SK-MEL-5 (cell line): Measurements from ENCODE around the gene ATXN7. TPM values are rescaled to one million over a fixed set of nuclear protein-coding genes. Genes with fewer than 3 reads are reported as not detected.
A peak's percentile ranks its signal among the peaks of the same experiment; 100 is the strongest.

Source experiments
- DNase-seq: peaks from one replicate; pipeline ENCODE4 v3.0.0-alpha.2; 2016; ENCODE audit warnings: low read depth, low spot score
- in situ Hi-C: cut with HindIII; loops from 2 replicates; pipeline ENCODE4 v1.10.0; 2016; ENCODE audit warnings: low sequenced_read_pairs, high pct_unique_total_duplicates, low pct_unique_long_range_greater_than_20kb
- total RNA-seq: library from RNA; depleted of rRNA; stranded (reverse); fragments of >200 nt; shearing (Covaris generic); gene quantifications from 2 replicates; pipeline ENCODE4 v1.2.3, GENCODE V29; 2014

ATXN7 gene
- total RNA-seq, 1 experiment from 2014 or later: 5.8 TPM

GRCh38 chr3:63947594-63947993, 83.9 kb downstream of the ATXN7 start:
- in situ Hi-C loops: no loop called here
- no peak for DNase-seq

DNA sequence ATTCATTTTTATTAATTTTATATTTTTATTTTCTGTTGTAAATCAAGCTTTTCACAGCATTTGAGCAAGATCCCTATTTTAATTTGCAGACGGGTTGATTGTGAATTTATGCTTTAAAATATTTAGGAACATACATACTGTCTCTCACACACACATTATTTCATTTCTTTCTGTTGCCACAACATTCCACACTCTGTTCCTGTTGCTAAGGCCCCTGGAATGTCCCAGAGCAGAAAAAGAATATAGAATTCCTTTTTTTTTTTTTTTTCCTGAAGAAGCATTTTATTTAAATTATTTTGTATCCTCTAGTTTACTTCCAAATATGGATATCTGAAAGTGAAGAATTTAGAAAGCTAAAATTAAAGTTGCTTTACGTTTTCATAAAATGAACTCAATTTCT, 85.3 kb downstream of the ATXN7 start:
- in situ Hi-C loops: no loop called here
- no peak for DNase-seq

DNA sequence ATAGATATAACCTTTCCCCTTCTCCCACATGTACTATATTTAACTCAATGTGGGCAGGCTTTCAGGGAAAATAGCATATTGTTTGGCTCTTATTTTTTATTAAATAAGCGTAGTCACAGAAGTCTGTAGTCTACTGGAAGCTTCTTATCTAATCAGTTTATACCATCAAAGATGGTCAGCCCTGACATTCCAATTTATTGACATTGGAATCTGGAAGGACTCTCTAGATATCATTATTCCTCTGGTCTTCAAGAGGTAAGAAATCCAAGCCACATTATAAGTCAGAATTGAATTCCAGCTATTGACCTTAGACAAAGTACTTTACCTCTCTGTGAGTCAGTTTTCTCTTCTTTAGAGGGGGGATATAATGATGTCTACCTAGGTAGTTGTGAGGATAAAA, 87.0 kb downstream of the ATXN7 start:
- in situ Hi-C loops: no loop called here
- DNase-seq: no peak

GRCh38 chr3:63951492-63952247, 88.0 kb downstream of the ATXN7 start:
- DNase-seq: no peak
- in situ Hi-C loops: no loop called here

GRCh38 chr3:63952248-63952594, 88.6 kb downstream of the ATXN7 start:
- in situ Hi-C loops: no loop called here

GRCh38 chr3:63954182-63954581, 90.5 kb downstream of the ATXN7 start:
- DNase-seq: no peak
- in situ Hi-C loops: no loop called here

More at GRCh38 chr3:63952248-63952594, 88.6 kb downstream of the ATXN7 start:
- DNase-seq: no peak

DNA sequence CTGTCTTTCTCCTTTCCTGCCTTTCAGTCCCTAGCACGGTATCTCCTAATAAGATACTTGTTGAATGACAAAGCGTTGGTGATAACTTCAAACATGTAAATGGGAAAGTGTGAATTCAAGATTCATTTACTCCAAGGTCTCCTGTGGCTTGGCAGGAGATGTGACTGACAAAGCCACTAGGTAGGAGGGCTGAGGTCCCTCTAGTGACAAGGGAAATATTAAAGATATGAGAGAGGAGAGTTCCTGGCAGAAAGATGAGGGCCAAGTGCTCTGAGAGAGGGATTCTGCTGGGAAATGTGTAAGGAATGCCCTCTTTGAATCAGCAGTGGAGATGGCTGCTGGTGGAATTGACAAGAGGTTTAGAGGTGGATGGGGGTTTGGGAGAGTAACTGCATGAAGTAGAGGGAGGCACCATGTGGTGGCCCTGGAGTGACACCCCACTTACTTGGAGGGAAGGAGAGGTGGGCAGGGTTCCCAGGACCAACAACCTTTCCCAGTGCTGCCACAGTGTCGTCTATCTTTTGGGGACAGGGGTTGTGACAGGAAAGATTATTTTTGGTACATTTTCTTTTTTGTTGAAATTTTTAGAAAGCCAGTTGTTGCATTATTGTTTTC, 91.5 kb downstream of the ATXN7 start:
- no peak for DNase-seq
- in situ Hi-C loops: no loop called here

GRCh38 chr3:63955830-63956545, 92.3 kb downstream of the ATXN7 start:
- no peak for DNase-seq
- in situ Hi-C loops: no loop called here

DNA sequence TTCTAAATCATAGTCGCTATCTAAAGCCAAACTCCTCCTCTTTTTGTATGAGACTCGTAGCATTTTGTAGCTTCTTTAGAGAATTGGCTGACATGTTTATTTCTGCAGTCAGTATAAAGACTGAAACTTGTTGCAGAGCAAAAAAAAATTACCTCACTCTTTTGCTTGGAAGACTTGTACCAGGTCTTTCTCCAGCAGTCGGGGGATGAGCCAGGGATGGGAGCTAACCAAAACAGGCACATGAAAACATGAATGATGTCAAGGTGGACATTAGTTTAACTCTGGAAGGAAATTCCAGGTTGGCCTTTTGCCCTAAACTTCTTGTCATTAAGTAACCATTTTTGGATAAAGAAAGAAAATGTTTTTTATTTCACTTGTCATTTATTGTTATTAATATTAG, 95.5 kb downstream of the ATXN7 start:
- in situ Hi-C loops: no loop called here

DNA sequence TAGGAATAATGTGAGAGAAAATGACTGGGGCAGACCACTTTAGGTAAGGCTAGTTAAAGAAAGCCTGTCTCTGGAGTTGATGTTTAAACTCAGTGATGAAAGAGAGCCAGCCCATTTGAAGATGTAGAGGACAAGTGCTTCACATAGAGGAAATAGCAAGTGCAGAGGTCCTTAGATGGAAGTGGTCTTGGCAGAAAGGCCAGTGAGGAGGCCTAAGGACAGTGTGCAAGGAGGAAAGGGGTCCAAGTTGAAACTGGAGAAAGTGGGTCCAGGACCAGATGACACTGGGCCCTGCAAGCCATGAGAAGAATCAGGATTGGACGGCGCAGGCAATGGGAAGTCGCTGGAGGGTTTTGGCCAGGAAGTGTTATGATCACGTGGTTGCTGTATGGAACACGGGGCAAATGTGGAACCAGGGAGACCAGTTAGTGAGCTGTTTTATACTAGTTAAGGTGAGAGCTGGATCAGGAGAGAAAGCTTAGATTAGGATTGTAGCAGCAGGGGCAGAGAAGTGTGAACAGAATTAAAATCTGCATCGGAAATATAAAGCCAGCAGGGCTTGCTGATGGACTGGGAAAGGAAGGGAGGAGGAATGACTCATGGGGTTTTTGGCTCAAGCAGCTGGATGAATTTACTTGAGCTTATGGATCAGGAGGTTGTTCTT, 96.5 kb downstream of the ATXN7 start:
- DNase-seq: peak; percentile 79
- in situ Hi-C loops: no loop called here

More for the DNA sequence above, 95.5 kb downstream of the ATXN7 start:
- DNase-seq: no peak

- DNase-seq: peak; percentile 66
- in situ Hi-C loops: no loop called here
These were observed 98.2 kb downstream of the ATXN7 start for GRCh38 chr3:63961891-63962290.

- DNase-seq: no peak
- in situ Hi-C loops: no loop called here
These were observed 99.8 kb downstream of the ATXN7 start for GRCh38 chr3:63963496-63963895.

- in situ Hi-C loops: no loop called here
- DNase-seq: no peak
These were observed 101.2 kb downstream of the ATXN7 start for GRCh38 chr3:63964681-63965485.

- in situ Hi-C loops: no loop called here
These were observed 102.3 kb downstream of the ATXN7 start for GRCh38 chr3:63966007-63966406.

GRCh38 chr3:63966871-63967270, 103.2 kb downstream of the ATXN7 start:
- in situ Hi-C loops: no loop called here
- no peak for DNase-seq

More at GRCh38 chr3:63966007-63966406, 102.3 kb downstream of the ATXN7 start:
- no peak for DNase-seq

- in situ Hi-C loops: no loop called here
- no peak for DNase-seq
These were observed 104.3 kb downstream of the ATXN7 start for GRCh38 chr3:63967675-63968611.
